CD14-positive monocyte (primary cell): ENCODE measurements around the gene MED8. TPM values are rescaled to one million over a fixed set of nuclear protein-coding genes. Genes with fewer than 3 reads are reported as not detected.

Experiments used
- DNase-seq, 3 donors: peaks; one replicate each; pipeline ENCODE4 v3.0.0-alpha.2; 2011 to 2022
- H2AFZ ChIP-seq: 2 replicates; pipeline ENCODE4 v1.6.0; 2012; ENCODE audit warnings: mild to moderate bottlenecking, low read depth, low read length, inconsistent platforms; ENCODE audit not compliant: insufficient read depth, poor library complexity, severe bottlenecking
- H3K27ac ChIP-seq, 2 donors: 1 replicate in 1 of 2; 2 replicates in 1 of 2; pipeline ENCODE4 v1.5.1; 2012 to 2013; ENCODE audit warnings: low read length in 2 of 2, control low read depth in 1 of 2, inconsistent platforms in 1 of 2, low read depth in 1 of 2, mild to moderate bottlenecking in 1 of 2
- H3K27me3 ChIP-seq, 2 donors: one replicate each; pipeline versions ENCODE4 v1.6.0 to v1.6.1; 2011 to 2013; ENCODE audit warnings: low read length in 2 of 2; ENCODE audit not compliant: control insufficient read depth in 2 of 2, insufficient read depth in 2 of 2
- H3K36me3 ChIP-seq, 2 donors: replicated peaks in 1 of 2; 1 replicate in 1 of 2; 2 replicates in 1 of 2; pipeline versions ENCODE4 v1.5.1 to v1.6.1; 2012 to 2013; ENCODE audit warnings: low read length in 2 of 2, control low read depth in 1 of 2, inconsistent platforms in 1 of 2, mild to moderate bottlenecking in 1 of 2; ENCODE audit not compliant: insufficient read depth in 2 of 2, control insufficient read depth in 1 of 2
- H3K4me1 ChIP-seq, 2 donors: 1 replicate in 1 of 2; 2 replicates in 1 of 2; pipeline versions ENCODE4 v1.5.1 to v1.6.1; 2012 to 2013; ENCODE audit warnings: low read length in 2 of 2, control low read depth in 1 of 2, inconsistent platforms in 1 of 2, mild to moderate bottlenecking in 1 of 2, moderate library complexity in 1 of 2; ENCODE audit not compliant: insufficient read depth in 2 of 2, control insufficient read depth in 1 of 2
- H3K4me2 ChIP-seq: replicated peaks from 2 replicates; pipeline ENCODE3; 2012; ENCODE audit warnings: low read length, moderate library complexity, mild to moderate bottlenecking; ENCODE audit not compliant: poor library complexity, severe bottlenecking; ENCODE audit errors: extremely low read depth
- H3K4me3 ChIP-seq, 3 experiments: fragments of 200-600 bp in 1 of 3; sonication (generic) in 1 of 3; replicated peaks in 1 of 3; 1 replicate in 2 of 3; 2 replicates in 1 of 3; pipeline ENCODE4 v1.5.1; 2011 to 2013; ENCODE audit warnings: low read length in 3 of 3, mild to moderate bottlenecking in 3 of 3, control low read depth in 2 of 3, low read depth in 2 of 3, inconsistent platforms in 1 of 3, moderate library complexity in 1 of 3
- H3K79me2 ChIP-seq: 2 replicates; pipeline ENCODE4 v1.6.0; 2012; ENCODE audit warnings: mild to moderate bottlenecking, control low read depth, inconsistent platforms, low read length, moderate library complexity; ENCODE audit not compliant: insufficient read depth
- H3K9ac ChIP-seq: 2 replicates; pipeline ENCODE4 v1.6.0; 2017; ENCODE audit warnings: low read length, mild to moderate bottlenecking; ENCODE audit not compliant: insufficient read depth, poor library complexity, severe bottlenecking
- H3K9me3 ChIP-seq, 2 donors: replicated peaks in 1 of 2; 1 replicate in 1 of 2; 2 replicates in 1 of 2; pipeline versions ENCODE4 v1.5.1 to v1.6.1; 2012 to 2013; ENCODE audit warnings: low read length in 2 of 2, control low read depth in 1 of 2; ENCODE audit not compliant: control insufficient read depth in 1 of 2, insufficient read depth in 1 of 2
- H4K20me1 ChIP-seq: 2 replicates; pipeline ENCODE4 v1.6.0; 2012; ENCODE audit warnings: mild to moderate bottlenecking, low read length, control low read depth, moderate library complexity; ENCODE audit not compliant: insufficient read depth
- H3K27ac Mint-ChIP-seq, 7 donors: one replicate each; pipeline ENCODE4 v1.8.0; 2020; ENCODE audit warnings: mild to moderate bottlenecking in 7 of 7, mixed read lengths in 7 of 7, moderate library complexity in 6 of 7, inconsistent platforms in 2 of 7
- H3K27me3 Mint-ChIP-seq, 3 donors: one replicate each; pipeline ENCODE4 v1.8.0; 2021 to 2022; ENCODE audit warnings: low read depth in 3 of 3, mild to moderate bottlenecking in 3 of 3, mixed read lengths in 3 of 3, moderate library complexity in 3 of 3, inconsistent platforms in 1 of 3
- H3K36me3 Mint-ChIP-seq, 2 donors: one replicate each; pipeline ENCODE4 v1.8.0; 2020; ENCODE audit warnings: mixed read lengths in 2 of 2, inconsistent platforms in 1 of 2, mild to moderate bottlenecking in 1 of 2
- H3K4me1 Mint-ChIP-seq: one replicate; pipeline ENCODE4 v1.8.0; 2020; ENCODE audit warnings: mild to moderate bottlenecking, mixed read lengths
- H3K4me3 Mint-ChIP-seq, 2 donors: one replicate each; pipeline ENCODE4 v1.8.0; 2020; ENCODE audit warnings: mild to moderate bottlenecking in 2 of 2, mixed read lengths in 2 of 2, moderate library complexity in 1 of 2
- H3K9me3 Mint-ChIP-seq, 7 donors: one replicate each; pipeline ENCODE4 v1.8.0; 2020 to 2022; ENCODE audit warnings: mixed read lengths in 7 of 7, mild to moderate bottlenecking in 6 of 7, moderate library complexity in 6 of 7, inconsistent platforms in 2 of 7
- CTCF ChIP-seq: fragments of 200-600 bp; IDR thresholded peaks from one replicate; pipeline ENCODE4 v1.8.0; 2022; ENCODE audit warnings: antibody characterized with exemption, mild to moderate bottlenecking
- WGBS: methylation state at CpG from one replicate; pipeline ENCODE4 v1.1.5; 2013; ENCODE audit warnings: missing lambda C conversion rate; ENCODE audit not compliant: insufficient coverage; 5-methylcytosine and 5-hydroxymethylcytosine counted together
- intact Hi-C, 2 donors: fragments of 100-400 bp; cut with micrococcal nuclease; formaldehyde crosslinking; loops; one replicate each; pipeline versions ENCODE4 v1.15.0 to v1.15.1; 2023
- polyA plus RNA-seq, 3 donors: library from polyadenylated mRNA; depleted of rRNA in 1 of 3; unstranded in 2 of 3; stranded (reverse) in 1 of 3; fragments of 300-500 nt in 2 of 3; fragments of >200 nt in 1 of 3; fragmentation: Illumina TruSeq in 2 of 3; gene quantifications; 1 replicate in 2 of 3; 2 replicates in 1 of 3; pipeline ENCODE4 v1.2.3, GENCODE V29; 2012 to 2021

The MED8 gene
- polyA plus RNA-seq, 3 donors: 16.6 to 41.8 (median 40.7) TPM

GRCh38 chr1:43427941-43428340, 38.3 kb upstream of the MED8 start:
- H3K36me3 Mint-ChIP-seq: peaks cover 96 to 98% of the 10 kb centered on the region in 2 donors

GRCh38 chr1:43427524-43427923, 37.9 kb upstream of the MED8 start:
- Mint-ChIP-seq H3K27me3 (peaks cover 0 to 3% (median 0%) of the 10 kb centered on the region in 3 donors), H3K4me3 (no peak overlapping the region), H3K36me3 (peaks cover 96 to 98% of the 10 kb centered on the region in 2 donors), H3K4me1 (no peaks in the 10 kb centered on the region), H3K27ac (peak overlapping the region in 1 of 7 donors; percentile 53), H3K9me3 (peaks cover 0 to 3% (median 0%) of the 10 kb centered on the region in 7 donors)
- Histone ChIP-seq H3K79me2 (no peaks in the 10 kb centered on the region), H3K4me2 (no peak overlapping the region), H3K4me1 (no peaks in the 10 kb centered on the region), H3K27ac (no peak overlapping the region), H2AFZ (no peak overlapping the region), H4K20me1 (no peaks in the 10 kb centered on the region), H3K36me3 (peaks cover 97 to 100% of the 10 kb centered on the region in 2 donors), H3K4me3 (no peak overlapping the region), H3K27me3 (no peaks in the 10 kb centered on the region), H3K9ac (no peak overlapping the region), H3K9me3 (no peaks in the 10 kb centered on the region)
- TF ChIP-seq CTCF: no peak
- no peak for DNase-seq
- WGBS: 97% methylated on average over 13 of the region's 14 CpGs
- intact Hi-C loops: no loop called here

More at GRCh38 chr1:43427941-43428340, 38.3 kb upstream of the MED8 start:
- peaks cover 0 to 3% (median 0%) of the 10 kb centered on the region in 3 donors for H3K27me3 Mint-ChIP-seq
- no peak for DNase-seq
- no peaks in the 10 kb centered on the region for H3K9me3 ChIP-seq
- no peaks in the 10 kb centered on the region for H3K4me1 ChIP-seq
- TF ChIP-seq CTCF: no peak
- H3K79me2 ChIP-seq: no peaks in the 10 kb centered on the region
- H3K4me3 ChIP-seq: no peak overlapping the region
- peak overlapping the region in 1 of 7 donors; percentile 41 for H3K27ac Mint-ChIP-seq
- H3K9ac ChIP-seq: no peak overlapping the region
- no peaks in the 10 kb centered on the region for H3K27me3 ChIP-seq
- no peak overlapping the region for H3K4me3 Mint-ChIP-seq
- no peak overlapping the region for H3K27ac ChIP-seq
- H4K20me1 ChIP-seq: no peaks in the 10 kb centered on the region
- no peak overlapping the region for H3K4me2 ChIP-seq
- 100% methylated on average over 2 of the region's 9 CpGs for WGBS
- peaks cover 0 to 3% (median 0%) of the 10 kb centered on the region in 7 donors for H3K9me3 Mint-ChIP-seq
- H2AFZ ChIP-seq: no peak overlapping the region
- H3K4me1 Mint-ChIP-seq: no peaks in the 10 kb centered on the region
- peaks cover 97 to 100% of the 10 kb centered on the region in 2 donors for H3K36me3 ChIP-seq
- intact Hi-C loops: no loop called here
